Neural progenitor cell (in vitro differentiated cells): ENCODE data around the gene MAPRE3. TPM values are rescaled to one million over a fixed set of nuclear protein-coding genes. Genes with fewer than 3 reads are reported as not detected.

Experiments
- DNase-seq: peaks from one replicate; pipeline ENCODE4 v3.0.0-alpha.2; 2016; ENCODE audit warnings: low spot score
- H2AFZ ChIP-seq: fragments of 200-600 bp; sonication (generic); replicated peaks from 2 replicates; pipeline ENCODE4 v1.6.1; 2016; ENCODE audit warnings: antibody characterized with exemption
- H3F3A ChIP-seq: fragments of 200-600 bp; sonication (generic); 2 replicates; pipeline ENCODE4 v1.6.1; 2016; ENCODE audit warnings: antibody characterized with exemption, low read depth
- H3K27ac ChIP-seq: fragments of 200-600 bp; sonication (generic); 2 replicates; pipeline ENCODE4 v1.5.1; 2016; ENCODE audit warnings: mild to moderate bottlenecking
- H3K27me3 ChIP-seq: fragments of 200-600 bp; sonication (generic); 2 replicates; pipeline ENCODE4 v1.6.1; 2016; ENCODE audit warnings: mild to moderate bottlenecking, moderate library complexity
- H3K36me3 ChIP-seq: fragments of 200-600 bp; sonication (generic); 2 replicates; pipeline ENCODE4 v1.5.1; 2016
- H3K4me1 ChIP-seq: fragments of 200-600 bp; sonication (generic); 2 replicates; pipeline ENCODE4 v1.6.1; 2016; ENCODE audit warnings: mixed run types
- H3K4me2 ChIP-seq: fragments of 200-600 bp; sonication (generic); 2 replicates; pipeline ENCODE4 v1.6.1; 2016
- H3K4me3 ChIP-seq: fragments of 200-600 bp; sonication (generic); 2 replicates; pipeline ENCODE4 v1.5.1; 2016
- H3K79me2 ChIP-seq: fragments of 200-600 bp; sonication (generic); 2 replicates; pipeline ENCODE4 v1.6.1; 2016; ENCODE audit warnings: low read depth
- H3K9ac ChIP-seq: fragments of 200-600 bp; sonication (generic); 2 replicates; pipeline ENCODE4 v1.6.1; 2016
- H3K9me3 ChIP-seq: fragments of 200-600 bp; sonication (generic); 2 replicates; pipeline ENCODE4 v1.5.1; 2016; ENCODE audit warnings: low read depth
- H4K20me1 ChIP-seq: fragments of 200-600 bp; sonication (generic); 2 replicates; pipeline ENCODE4 v1.6.1; 2016; ENCODE audit warnings: low read depth
- H3K27ac Mint-ChIP-seq: 3 replicates; pipeline ENCODE4 v1.8.0; 2021; ENCODE audit warnings: mixed read lengths
- H3K27me3 Mint-ChIP-seq: 2 replicates; pipeline ENCODE4 v1.8.0; 2022; ENCODE audit warnings: low read depth, mild to moderate bottlenecking, inconsistent platforms, moderate library complexity, mixed read lengths; ENCODE audit not compliant: insufficient read depth
- H3K36me3 Mint-ChIP-seq: 3 replicates; pipeline ENCODE4 v1.8.0; 2021; ENCODE audit warnings: mixed read lengths
- H3K4me1 Mint-ChIP-seq: 3 replicates; pipeline ENCODE4 v1.8.0; 2021; ENCODE audit warnings: mixed read lengths
- H3K4me3 Mint-ChIP-seq: 3 replicates; pipeline ENCODE4 v1.8.0; 2021; ENCODE audit warnings: mild to moderate bottlenecking, moderate library complexity, mixed read lengths
- H3K9me3 Mint-ChIP-seq: 3 replicates; pipeline ENCODE4 v1.8.0; 2020; ENCODE audit warnings: mixed read lengths
- CTCF ChIP-seq: fragments of 200-600 bp; sonication (generic); IDR thresholded peaks from 2 replicates; pipeline ENCODE4 v1.5.1; 2017; ENCODE audit warnings: antibody characterized with exemption, mild to moderate bottlenecking
- EZH2 ChIP-seq: fragments of 200-600 bp; sonication (generic); IDR thresholded peaks from 2 replicates; pipeline ENCODE4 v1.6.1; 2017; ENCODE audit warnings: antibody characterized with exemption, mild to moderate bottlenecking, moderate library complexity
- EZH2phosphoT487 ChIP-seq: fragments of 200-600 bp; sonication (generic); IDR thresholded peaks from 2 replicates; pipeline ENCODE4 v1.6.1; 2017; ENCODE audit warnings: antibody characterized with exemption
- total RNA-seq: library from RNA; depleted of rRNA; stranded (reverse); fragments of >200 nt; gene quantifications from 2 replicates; pipeline ENCODE4 v1.2.3, GENCODE V29; 2015; ENCODE audit warnings: low replicate concordance

Gene MAPRE3
- total RNA-seq, 1 donor from 2014 or later, result 3.1 TPM

DNA sequence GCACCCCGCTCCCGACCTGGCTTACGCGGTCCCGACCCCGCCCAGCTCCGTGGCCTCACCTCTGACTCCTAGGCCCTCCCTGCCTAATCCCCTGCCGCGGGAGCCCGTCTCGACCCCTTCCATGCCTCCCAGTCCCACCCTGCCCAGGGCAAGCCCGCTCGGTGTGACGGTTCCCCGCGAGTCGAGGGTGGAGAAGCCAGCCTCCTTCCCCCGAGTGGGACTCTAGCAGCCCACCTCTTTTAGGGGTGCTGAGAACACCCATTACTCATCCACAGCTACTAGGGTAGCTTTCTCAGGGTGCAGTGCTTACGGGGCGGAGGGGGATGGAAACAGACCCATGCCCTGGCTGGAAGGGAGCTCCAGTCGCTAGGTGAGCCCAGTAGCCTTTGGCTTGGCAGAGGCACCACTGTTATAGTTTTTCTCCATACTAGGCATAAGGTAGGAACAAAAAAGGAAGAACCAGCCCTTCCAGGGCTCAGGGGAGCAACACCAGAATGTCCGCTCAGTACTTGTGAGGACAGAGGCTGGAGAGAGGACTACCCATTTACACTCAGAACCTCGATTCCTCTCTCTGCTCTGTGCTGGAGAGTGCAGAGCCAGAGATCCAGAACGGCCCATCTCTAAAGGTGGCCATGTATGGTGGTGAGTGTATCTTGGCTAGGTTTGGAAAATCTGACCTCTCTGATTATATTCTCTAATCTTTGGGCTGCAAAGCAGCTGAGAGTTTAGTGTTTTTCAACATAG is 81.6 kb downstream of the MAPRE3 start:
- no peak overlapping the region for H3K27ac ChIP-seq
- H2AFZ ChIP-seq, result peak overlapping the region; percentile 92
- H3K4me1 Mint-ChIP-seq, result peaks cover 32% of the 10 kb centered on the region
- H3K4me2 ChIP-seq, result peak overlapping the region; percentile 88
- peaks cover 22% of the 10 kb centered on the region for H3K27me3 Mint-ChIP-seq
- peaks cover 5% of the 10 kb centered on the region for H3K4me1 ChIP-seq
- peaks cover 3% of the 10 kb centered on the region for H3K79me2 ChIP-seq
- peak overlapping the region; percentile 92 for H3K4me3 Mint-ChIP-seq
- H3K9ac ChIP-seq, result peak overlapping the region; percentile 63
- no peak for TF ChIP-seq EZH2
- TF ChIP-seq EZH2phosphoT487, result no peak
- no peak for TF ChIP-seq CTCF
- H3K36me3 Mint-ChIP-seq, result peaks cover 33% of the 10 kb centered on the region
- H3K27ac Mint-ChIP-seq, result peak overlapping the region; percentile 82
- peaks cover 34% of the 10 kb centered on the region for H3F3A ChIP-seq
- H3K9me3 Mint-ChIP-seq, result peaks cover 19% of the 10 kb centered on the region
- H4K20me1 ChIP-seq, result no peaks in the 10 kb centered on the region
- no peaks in the 10 kb centered on the region for H3K27me3 ChIP-seq
- H3K36me3 ChIP-seq, result no peaks in the 10 kb centered on the region
- DNase-seq, result peak; percentile 45
- H3K9me3 ChIP-seq, result no peaks in the 10 kb centered on the region
- peak overlapping the region; percentile 75 for H3K4me3 ChIP-seq

- Mint-ChIP-seq H3K27ac (no peak overlapping the region), H3K9me3 (peaks cover 19% of the 10 kb centered on the region)
These were observed 82.9 kb downstream of the MAPRE3 start for GRCh38 chr2:27053321-27053720.

GRCh38 chr2:27053776-27054175 is 83.3 kb downstream of the MAPRE3 start:
- Mint-ChIP-seq H3K4me3 (peak overlapping the region; percentile 92), H3K9me3 (peaks cover 19% of the 10 kb centered on the region)
- no peak for TF ChIP-seq CTCF
- TF ChIP-seq EZH2phosphoT487, result no peak
- no peak for TF ChIP-seq EZH2

More at GRCh38 chr2:27053321-27053720, 82.9 kb downstream of the MAPRE3 start:
- H3F3A ChIP-seq, result peaks cover 31% of the 10 kb centered on the region
- H3K27me3 ChIP-seq, result no peaks in the 10 kb centered on the region
- H3K9me3 ChIP-seq, result no peaks in the 10 kb centered on the region
- Mint-ChIP-seq H3K4me3 (peak overlapping the region; percentile 92), H3K4me1 (peaks cover 31% of the 10 kb centered on the region), H3K36me3 (peaks cover 38% of the 10 kb centered on the region), H3K27me3 (peaks cover 21% of the 10 kb centered on the region)
- TF ChIP-seq EZH2, result no peak
- no peak for TF ChIP-seq CTCF
- no peak for TF ChIP-seq EZH2phosphoT487
- no peaks in the 10 kb centered on the region for H3K36me3 ChIP-seq
- H4K20me1 ChIP-seq, result no peaks in the 10 kb centered on the region
- no peak for DNase-seq
- no peak overlapping the region for H3K27ac ChIP-seq
- peaks cover 5% of the 10 kb centered on the region for H3K4me1 ChIP-seq
- H2AFZ ChIP-seq, result no peak overlapping the region
- no peak overlapping the region for H3K4me2 ChIP-seq
- H3K79me2 ChIP-seq, result peaks cover 3% of the 10 kb centered on the region
- no peak overlapping the region for H3K9ac ChIP-seq
- no peak overlapping the region for H3K4me3 ChIP-seq

More at GRCh38 chr2:27053776-27054175, 83.3 kb downstream of the MAPRE3 start:
- peaks cover 40% of the 10 kb centered on the region for H3K36me3 Mint-ChIP-seq
- no peak overlapping the region for H3K27ac Mint-ChIP-seq
- no peak for DNase-seq
- peaks cover 20% of the 10 kb centered on the region for H3K27me3 Mint-ChIP-seq
- H3K4me3 ChIP-seq, result no peak overlapping the region
- no peaks in the 10 kb centered on the region for H3K9me3 ChIP-seq
- no peak overlapping the region for H2AFZ ChIP-seq
- H3K4me1 ChIP-seq, result peaks cover 5% of the 10 kb centered on the region
- no peaks in the 10 kb centered on the region for H4K20me1 ChIP-seq
- no peak overlapping the region for H3K4me2 ChIP-seq
- H3K9ac ChIP-seq, result no peak overlapping the region
- no peaks in the 10 kb centered on the region for H3K36me3 ChIP-seq
- no peak overlapping the region for H3K27ac ChIP-seq
- no peaks in the 10 kb centered on the region for H3K27me3 ChIP-seq
- H3K79me2 ChIP-seq, result peaks cover 3% of the 10 kb centered on the region
- H3F3A ChIP-seq, result peaks cover 27% of the 10 kb centered on the region
- peaks cover 28% of the 10 kb centered on the region for H3K4me1 Mint-ChIP-seq
